Right lung (tissue), 5 donors: ENCODE measurements around the gene KLHL14. TPM values are rescaled to one million over a fixed set of nuclear protein-coding genes. Genes with fewer than 3 reads are reported as not detected.

Source experiments
- DNase-seq, 2 donors: peaks; one replicate each; pipeline ENCODE4 v3.0.0-alpha.2; 2013
- polyA plus RNA-seq, 5 donors: library from polyadenylated mRNA; unstranded; fragments of 120-200 nt; gene quantifications; one replicate each; pipeline versions ENCODE4 v1.2.1 to v1.2.3, GENCODE V29; 2013; ENCODE audit warnings: inconsistent platforms in 1 of 5, low replicate concordance in 1 of 5; ENCODE audit not compliant: insufficient read length in 5 of 5, insufficient read depth in 1 of 5

The KLHL14 gene
- polyA plus RNA-seq, 5 donors = 0.78 to 1.5 (median 0.96) TPM

- no peak for DNase-seq
Measured at GRCh38 chr18:32770666-32771168, 2.1 kb downstream of the KLHL14 start.

- DNase-seq = no peak
Measured at GRCh38 chr18:32770054-32770665, 2.7 kb downstream of the KLHL14 start.

DNA sequence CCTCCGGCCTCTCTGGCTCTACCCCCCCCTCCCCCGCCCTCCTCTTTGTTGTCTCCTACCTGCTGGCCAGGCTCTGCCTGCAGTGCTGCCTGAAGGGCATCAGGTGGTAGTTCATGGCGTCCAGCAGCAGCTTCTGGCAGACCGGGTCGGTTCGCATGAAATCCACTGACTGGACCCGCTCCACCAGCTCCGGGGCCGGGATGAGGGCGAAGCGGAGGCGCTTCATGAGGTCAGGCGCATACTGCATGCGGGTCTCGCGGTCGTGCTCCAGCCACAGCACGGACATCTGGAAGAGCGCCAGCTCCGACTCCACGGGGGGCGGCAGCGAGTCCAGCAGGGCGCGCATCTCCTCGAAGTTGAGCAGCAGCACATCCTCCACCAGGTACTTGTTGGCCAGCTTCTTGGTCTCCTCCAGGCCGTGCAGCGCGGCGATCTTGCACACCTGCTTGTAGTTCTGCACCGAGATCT lies 3.2 kb downstream of the KLHL14 start:
- DNase-seq = no peak

DNA sequence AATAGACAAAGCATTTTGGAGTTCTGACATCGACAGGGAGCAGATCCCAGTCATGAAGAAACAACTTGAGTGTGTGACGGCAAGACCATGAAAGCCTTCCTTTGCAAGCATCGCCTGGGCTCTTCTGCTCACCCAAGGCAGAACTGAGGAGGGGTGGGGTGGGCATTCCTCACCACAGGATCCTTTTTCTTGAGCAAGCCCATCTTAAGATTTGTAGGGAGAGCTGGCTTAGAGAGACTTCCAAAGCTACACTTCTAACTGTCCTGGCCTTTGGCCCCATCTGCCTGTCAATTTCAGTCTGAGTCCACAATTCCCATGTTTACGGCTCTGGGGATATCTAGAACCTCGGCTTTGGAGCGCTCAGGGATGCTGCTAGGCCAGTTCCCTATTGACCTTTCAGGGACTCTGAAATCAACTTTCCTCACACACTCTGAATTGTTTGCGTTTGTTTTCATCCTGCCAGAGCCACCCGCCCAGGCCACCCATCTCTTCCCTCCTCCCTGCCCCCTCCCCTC lies 3.7 kb downstream of the KLHL14 start:
- DNase-seq = no peak

- DNase-seq = no peak
Measured at GRCh38 chr18:32767400-32767799, 5.4 kb downstream of the KLHL14 start.

- DNase-seq = no peak
Measured at GRCh38 chr18:32764611-32765244, 8.1 kb downstream of the KLHL14 start.

GRCh38 chr18:32763293-32763692 lies 9.5 kb downstream of the KLHL14 start:
- DNase-seq = no peak

GRCh38 chr18:32761231-32761630 lies 11.6 kb downstream of the KLHL14 start:
- DNase-seq = no peak

GRCh38 chr18:32760391-32760790 lies 12.4 kb downstream of the KLHL14 start:
- no peak for DNase-seq

DNA sequence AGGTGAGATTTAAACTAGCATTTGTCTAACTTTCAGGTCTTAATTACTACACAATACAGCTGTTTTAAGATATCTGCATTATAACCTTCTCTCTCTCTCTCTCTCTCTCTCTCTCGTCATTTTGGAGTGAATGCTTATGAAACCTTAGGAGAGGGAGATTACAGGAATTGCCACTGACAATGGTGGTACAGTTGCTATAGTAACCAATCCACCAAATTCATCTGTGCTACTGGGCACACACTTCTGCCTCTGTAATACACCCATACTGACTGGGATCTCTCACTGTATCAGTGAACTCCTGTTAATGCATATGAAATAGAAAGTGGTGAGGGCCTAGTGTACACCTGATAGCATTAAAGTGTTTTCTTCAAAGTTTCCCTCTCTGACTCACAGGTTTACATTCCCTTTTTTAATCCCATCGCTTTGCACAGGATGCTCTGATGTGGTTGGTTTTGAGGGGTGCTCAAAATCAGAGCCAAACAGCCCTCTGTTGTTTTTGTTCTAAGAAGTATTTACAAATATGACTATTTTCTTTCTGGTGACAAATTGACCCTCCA lies 13.1 kb downstream of the KLHL14 start:
- no peak for DNase-seq

DNA sequence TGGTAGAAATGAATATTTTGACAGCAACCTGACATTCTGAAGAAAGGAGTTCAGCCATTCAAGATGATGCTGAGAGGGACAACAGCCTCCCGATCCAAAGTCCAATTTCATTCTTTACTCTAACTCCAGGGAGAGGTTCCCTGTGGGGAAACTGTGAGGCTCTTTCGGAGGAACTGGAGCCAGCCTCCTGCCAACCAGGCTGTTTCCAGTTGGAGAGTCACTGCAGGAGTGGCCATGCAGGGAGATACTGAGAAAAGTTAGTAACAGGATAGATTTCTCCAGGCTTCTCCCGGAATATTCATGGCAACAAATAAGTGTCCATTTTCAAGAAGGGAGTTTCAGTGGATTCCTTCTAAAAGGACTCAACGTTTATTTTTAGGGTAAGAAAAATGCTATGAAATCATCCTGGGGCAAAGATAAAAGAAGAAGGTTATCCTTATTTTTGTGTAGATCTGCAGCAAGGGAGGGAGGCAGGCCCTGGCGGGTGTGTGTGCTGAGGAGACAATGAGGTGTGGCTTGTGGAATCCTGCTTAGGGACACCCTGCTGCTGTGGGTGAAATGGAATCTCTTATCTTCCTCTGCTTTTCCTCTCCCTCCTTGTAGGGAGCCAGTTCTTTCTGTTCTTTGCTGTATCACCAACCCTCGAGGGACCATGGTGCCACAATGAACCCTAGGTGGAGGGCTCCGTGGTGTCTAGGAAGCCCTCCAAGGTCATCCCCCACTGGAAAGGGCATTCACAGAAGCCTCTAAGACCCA lies 18.1 kb downstream of the KLHL14 start:
- no peak for DNase-seq

GRCh38 chr18:32753656-32754260 lies 19.1 kb downstream of the KLHL14 start:
- DNase-seq = no peak

DNA sequence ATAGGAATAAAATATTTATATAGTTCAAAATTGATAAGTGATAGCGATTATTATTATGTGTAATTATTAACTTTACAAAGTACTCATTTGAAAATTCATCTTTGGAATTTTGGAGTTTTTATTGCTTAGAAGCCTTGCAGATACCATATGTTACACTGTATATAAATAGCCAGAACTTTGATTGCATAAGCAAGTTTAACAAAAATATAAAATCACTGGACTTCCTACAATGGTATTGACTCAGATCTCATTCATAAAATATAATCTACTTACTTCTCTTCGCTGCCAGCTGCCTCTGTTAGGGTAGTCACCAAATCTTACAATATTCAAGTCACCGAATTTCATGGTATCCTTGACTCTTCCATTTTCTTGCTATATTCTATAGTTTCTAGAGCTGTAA lies 22.5 kb downstream of the KLHL14 start:
- DNase-seq = no peak

GRCh38 chr18:32749809-32750208 lies 23.0 kb downstream of the KLHL14 start:
- no peak for DNase-seq

- DNase-seq = no peak
Measured at GRCh38 chr18:32742579-32742978, 30.2 kb downstream of the KLHL14 start.

- DNase-seq = no peak
Measured at GRCh38 chr18:32735781-32736180, 37.0 kb downstream of the KLHL14 start.

- DNase-seq = no peak
Measured at GRCh38 chr18:32734442-32734841, 38.4 kb downstream of the KLHL14 start.

GRCh38 chr18:32732165-32732564 lies 40.7 kb downstream of the KLHL14 start:
- DNase-seq = no peak

- no peak for DNase-seq
Measured at GRCh38 chr18:32730620-32731091, 42.2 kb downstream of the KLHL14 start.

GRCh38 chr18:32730068-32730467 lies 42.8 kb downstream of the KLHL14 start:
- no peak for DNase-seq

- no peak for DNase-seq
Measured at GRCh38 chr18:32724071-32724749, 48.6 kb downstream of the KLHL14 start.
